ENCODE results near the gene MOB4. TPM values are rescaled to one million over a fixed set of nuclear protein-coding genes. Genes with fewer than 3 reads are reported as not detected.

Gene MOB4
- total and polyA plus RNA-seq, 2 experiments from 2014 or later, result 68.2 to 87.0 TPM

DNA sequence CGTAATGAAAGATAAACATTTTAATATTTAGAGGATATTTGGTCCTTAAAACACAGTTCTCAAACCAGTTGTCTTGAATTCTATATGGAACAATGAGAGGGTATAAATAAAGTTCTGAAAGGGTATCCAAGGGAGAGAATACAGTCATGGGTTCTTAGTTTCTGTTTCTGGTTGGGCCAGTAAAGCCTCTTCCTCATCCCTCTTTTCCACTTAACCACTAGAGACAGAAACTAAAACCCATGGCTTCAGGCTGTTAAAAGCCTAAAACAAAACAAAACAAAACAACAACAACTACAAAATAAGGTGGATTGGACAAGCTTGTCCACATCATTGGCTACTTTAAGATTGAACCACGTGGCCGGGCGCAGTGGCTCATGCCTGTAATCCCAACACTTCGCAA lies 43.7 kb upstream of the MOB4 start:
- ATAC-seq, result no peak
- Mint-ChIP-seq H3K4me3 (no peak overlapping the region), H3K9me3 (no peaks in the 10 kb centered on the region; the same call in 2 of the 3 replicates), H3K27ac (no peak overlapping the region), H3K27me3 (ENCODE audit: insufficient read depth, low read depth, poor library complexity) (no peaks in the 10 kb centered on the region), H3K36me3 (ENCODE audit: low read depth) (peaks cover 43% of the 10 kb centered on the region), H3K4me1 (no peaks in the 10 kb centered on the region)
- Histone ChIP-seq H3K4me1 (ENCODE audit: insufficient read depth) (no peaks in the 10 kb centered on the region), H3K27ac (ENCODE audit: low read depth) (no peak overlapping the region), H4K20me1 (replicated peaks; ENCODE audit: insufficient read depth) (no peaks in the 10 kb centered on the region), H3K9me2 (ENCODE audit: insufficient read depth) (no peaks in the 10 kb centered on the region), H3K79me2 (replicated peaks; ENCODE audit: insufficient read depth) (no peaks in the 10 kb centered on the region), H3F3A (replicated peaks; ENCODE audit: low read depth) (no peaks in the 10 kb centered on the region), H2AFZ (no peak overlapping the region), H3K4me2 (no peak overlapping the region), H3K36me3 (ENCODE audit: insufficient read depth) (peaks cover 38% of the 10 kb centered on the region), H3K4me3 (no peak overlapping the region), H3K27me3 (ENCODE audit: insufficient read depth) (no peaks in the 10 kb centered on the region)
- no peak for TF ChIP-seq NANOG (IDR thresholded peaks at IDR 0.05; ENCODE audit: borderline replicate concordance)
- TF ChIP-seq, protein P1, sequence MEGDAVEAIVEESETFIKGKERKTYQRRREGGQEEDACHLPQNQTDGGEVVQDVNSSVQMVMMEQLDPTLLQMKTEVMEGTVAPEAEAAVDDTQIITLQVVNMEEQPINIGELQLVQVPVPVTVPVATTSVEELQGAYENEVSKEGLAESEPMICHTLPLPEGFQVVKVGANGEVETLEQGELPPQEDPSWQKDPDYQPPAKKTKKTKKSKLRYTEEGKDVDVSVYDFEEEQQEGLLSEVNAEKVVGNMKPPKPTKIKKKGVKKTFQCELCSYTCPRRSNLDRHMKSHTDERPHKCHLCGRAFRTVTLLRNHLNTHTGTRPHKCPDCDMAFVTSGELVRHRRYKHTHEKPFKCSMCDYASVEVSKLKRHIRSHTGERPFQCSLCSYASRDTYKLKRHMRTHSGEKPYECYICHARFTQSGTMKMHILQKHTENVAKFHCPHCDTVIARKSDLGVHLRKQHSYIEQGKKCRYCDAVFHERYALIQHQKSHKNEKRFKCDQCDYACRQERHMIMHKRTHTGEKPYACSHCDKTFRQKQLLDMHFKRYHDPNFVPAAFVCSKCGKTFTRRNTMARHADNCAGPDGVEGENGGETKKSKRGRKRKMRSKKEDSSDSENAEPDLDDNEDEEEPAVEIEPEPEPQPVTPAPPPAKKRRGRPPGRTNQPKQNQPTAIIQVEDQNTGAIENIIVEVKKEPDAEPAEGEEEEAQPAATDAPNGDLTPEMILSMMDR (conservative IDR thresholded peaks at IDR 0.05; ENCODE audit: low read depth in 2 of 2), result no peak
- TF ChIP-seq EZH2phosphoT487 (IDR thresholded peaks at IDR 0.05; ENCODE audit: unreplicated experiment), result no peak
- no peak for TF ChIP-seq ZNF114 (CRISPR knock-in tag; IDR thresholded peaks at IDR 0.05)
- no peak for TF ChIP-seq CREB1 (CRISPR knock-in tag; IDR thresholded peaks at IDR 0.05; ENCODE audit: low read depth)
- no peak for TF ChIP-seq POLR2AphosphoS5 (IDR thresholded peaks at IDR 0.05; ENCODE audit: low read depth)
- TF ChIP-seq, protein P2, sequence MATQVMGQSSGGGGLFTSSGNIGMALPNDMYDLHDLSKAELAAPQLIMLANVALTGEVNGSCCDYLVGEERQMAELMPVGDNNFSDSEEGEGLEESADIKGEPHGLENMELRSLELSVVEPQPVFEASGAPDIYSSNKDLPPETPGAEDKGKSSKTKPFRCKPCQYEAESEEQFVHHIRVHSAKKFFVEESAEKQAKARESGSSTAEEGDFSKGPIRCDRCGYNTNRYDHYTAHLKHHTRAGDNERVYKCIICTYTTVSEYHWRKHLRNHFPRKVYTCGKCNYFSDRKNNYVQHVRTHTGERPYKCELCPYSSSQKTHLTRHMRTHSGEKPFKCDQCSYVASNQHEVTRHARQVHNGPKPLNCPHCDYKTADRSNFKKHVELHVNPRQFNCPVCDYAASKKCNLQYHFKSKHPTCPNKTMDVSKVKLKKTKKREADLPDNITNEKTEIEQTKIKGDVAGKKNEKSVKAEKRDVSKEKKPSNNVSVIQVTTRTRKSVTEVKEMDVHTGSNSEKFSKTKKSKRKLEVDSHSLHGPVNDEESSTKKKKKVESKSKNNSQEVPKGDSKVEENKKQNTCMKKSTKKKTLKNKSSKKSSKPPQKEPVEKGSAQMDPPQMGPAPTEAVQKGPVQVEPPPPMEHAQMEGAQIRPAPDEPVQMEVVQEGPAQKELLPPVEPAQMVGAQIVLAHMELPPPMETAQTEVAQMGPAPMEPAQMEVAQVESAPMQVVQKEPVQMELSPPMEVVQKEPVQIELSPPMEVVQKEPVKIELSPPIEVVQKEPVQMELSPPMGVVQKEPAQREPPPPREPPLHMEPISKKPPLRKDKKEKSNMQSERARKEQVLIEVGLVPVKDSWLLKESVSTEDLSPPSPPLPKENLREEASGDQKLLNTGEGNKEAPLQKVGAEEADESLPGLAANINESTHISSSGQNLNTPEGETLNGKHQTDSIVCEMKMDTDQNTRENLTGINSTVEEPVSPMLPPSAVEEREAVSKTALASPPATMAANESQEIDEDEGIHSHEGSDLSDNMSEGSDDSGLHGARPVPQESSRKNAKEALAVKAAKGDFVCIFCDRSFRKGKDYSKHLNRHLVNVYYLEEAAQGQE (IDR thresholded peaks at IDR 0.05; ENCODE audit: unreplicated experiment), result no peak
- TF ChIP-seq STAT1 (IDR thresholded peaks at IDR 0.05; ENCODE audit: unreplicated experiment), result no peak
- TF ChIP-seq, protein P3, sequence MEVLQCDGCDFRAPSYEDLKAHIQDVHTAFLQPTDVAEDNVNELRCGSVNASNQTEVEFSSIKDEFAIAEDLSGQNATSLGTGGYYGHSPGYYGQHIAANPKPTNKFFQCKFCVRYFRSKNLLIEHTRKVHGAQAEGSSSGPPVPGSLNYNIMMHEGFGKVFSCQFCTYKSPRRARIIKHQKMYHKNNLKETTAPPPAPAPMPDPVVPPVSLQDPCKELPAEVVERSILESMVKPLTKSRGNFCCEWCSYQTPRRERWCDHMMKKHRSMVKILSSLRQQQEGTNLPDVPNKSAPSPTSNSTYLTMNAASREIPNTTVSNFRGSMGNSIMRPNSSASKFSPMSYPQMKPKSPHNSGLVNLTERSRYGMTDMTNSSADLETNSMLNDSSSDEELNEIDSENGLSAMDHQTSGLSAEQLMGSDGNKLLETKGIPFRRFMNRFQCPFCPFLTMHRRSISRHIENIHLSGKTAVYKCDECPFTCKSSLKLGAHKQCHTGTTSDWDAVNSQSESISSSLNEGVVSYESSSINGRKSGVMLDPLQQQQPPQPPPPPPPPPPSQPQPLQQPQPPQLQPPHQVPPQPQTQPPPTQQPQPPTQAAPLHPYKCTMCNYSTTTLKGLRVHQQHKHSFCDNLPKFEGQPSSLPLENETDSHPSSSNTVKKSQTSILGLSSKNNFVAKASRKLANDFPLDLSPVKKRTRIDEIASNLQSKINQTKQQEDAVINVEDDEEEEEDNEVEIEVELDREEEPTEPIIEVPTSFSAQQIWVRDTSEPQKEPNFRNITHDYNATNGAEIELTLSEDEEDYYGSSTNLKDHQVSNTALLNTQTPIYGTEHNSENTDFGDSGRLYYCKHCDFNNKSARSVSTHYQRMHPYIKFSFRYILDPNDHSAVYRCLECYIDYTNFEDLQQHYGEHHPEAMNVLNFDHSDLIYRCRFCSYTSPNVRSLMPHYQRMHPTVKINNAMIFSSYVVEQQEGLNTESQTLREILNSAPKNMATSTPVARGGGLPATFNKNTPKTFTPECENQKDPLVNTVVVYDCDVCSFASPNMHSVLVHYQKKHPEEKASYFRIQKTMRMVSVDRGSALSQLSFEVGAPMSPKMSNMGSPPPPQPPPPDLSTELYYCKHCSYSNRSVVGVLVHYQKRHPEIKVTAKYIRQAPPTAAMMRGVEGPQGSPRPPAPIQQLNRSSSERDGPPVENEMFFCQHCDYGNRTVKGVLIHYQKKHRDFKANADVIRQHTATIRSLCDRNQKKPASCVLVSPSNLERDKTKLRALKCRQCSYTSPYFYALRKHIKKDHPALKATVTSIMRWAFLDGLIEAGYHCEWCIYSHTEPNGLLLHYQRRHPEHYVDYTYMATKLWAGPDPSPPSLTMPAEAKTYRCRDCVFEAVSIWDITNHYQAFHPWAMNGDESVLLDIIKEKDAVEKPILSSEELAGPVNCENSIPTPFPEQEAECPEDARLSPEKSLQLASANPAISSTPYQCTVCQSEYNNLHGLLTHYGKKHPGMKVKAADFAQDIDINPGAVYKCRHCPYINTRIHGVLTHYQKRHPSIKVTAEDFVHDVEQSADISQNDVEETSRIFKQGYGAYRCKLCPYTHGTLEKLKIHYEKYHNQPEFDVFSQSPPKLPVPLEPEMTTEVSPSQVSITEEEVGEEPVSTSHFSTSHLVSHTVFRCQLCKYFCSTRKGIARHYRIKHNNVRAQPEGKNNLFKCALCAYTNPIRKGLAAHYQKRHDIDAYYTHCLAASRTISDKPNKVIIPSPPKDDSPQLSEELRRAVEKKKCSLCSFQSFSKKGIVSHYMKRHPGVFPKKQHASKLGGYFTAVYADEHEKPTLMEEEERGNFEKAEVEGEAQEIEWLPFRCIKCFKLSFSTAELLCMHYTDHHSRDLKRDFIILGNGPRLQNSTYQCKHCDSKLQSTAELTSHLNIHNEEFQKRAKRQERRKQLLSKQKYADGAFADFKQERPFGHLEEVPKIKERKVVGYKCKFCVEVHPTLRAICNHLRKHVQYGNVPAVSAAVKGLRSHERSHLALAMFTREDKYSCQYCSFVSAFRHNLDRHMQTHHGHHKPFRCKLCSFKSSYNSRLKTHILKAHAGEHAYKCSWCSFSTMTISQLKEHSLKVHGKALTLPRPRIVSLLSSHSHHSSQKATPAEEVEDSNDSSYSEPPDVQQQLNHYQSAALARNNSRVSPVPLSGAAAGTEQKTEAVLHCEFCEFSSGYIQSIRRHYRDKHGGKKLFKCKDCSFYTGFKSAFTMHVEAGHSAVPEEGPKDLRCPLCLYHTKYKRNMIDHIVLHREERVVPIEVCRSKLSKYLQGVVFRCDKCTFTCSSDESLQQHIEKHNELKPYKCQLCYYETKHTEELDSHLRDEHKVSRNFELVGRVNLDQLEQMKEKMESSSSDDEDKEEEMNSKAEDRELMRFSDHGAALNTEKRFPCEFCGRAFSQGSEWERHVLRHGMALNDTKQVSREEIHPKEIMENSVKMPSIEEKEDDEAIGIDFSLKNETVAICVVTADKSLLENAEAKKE (CRISPR knock-in tag; IDR thresholded peaks at IDR 0.05), result no peak
- TF ChIP-seq EZH2 (IDR thresholded peaks at IDR 0.05; ENCODE audit: low read depth, unreplicated experiment), result no peak
- TF ChIP-seq ZNF331 (CRISPR knock-in tag; IDR thresholded peaks at IDR 0.05; ENCODE audit: low read depth), result no peak
- no peak for TF ChIP-seq JUNB (IDR thresholded peaks at IDR 0.05; ENCODE audit: unreplicated experiment)
- TF ChIP-seq, protein P4, sequence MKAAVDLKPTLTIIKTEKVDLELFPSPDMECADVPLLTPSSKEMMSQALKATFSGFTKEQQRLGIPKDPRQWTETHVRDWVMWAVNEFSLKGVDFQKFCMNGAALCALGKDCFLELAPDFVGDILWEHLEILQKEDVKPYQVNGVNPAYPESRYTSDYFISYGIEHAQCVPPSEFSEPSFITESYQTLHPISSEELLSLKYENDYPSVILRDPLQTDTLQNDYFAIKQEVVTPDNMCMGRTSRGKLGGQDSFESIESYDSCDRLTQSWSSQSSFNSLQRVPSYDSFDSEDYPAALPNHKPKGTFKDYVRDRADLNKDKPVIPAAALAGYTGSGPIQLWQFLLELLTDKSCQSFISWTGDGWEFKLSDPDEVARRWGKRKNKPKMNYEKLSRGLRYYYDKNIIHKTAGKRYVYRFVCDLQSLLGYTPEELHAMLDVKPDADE (IDR thresholded peaks at IDR 0.05), result no peak
- DNase-seq (ENCODE audit: low spot score), result no peak

Measured in GM23338 (cell line).